ENCODE results near the gene DCLK2.

DCLK2 gene

DNA sequence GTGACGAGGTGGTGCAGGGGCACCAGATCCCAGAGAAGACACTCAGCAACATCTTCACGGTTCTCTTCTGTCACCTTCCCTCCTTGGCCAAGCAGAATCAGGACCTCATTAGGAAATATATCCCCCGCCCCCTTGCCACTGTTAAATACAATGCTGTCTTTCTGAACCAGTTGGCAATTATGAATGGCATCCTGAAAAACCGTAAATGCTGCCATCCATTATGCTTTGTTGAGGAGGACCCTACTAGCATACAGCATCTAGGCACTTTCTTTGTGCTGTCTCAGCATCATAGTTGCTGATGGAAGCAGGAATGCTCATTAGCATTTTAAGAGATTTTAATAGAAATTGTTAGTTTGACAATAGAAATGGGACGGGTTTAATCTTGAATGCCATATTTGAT lies 138.5 kb downstream of the DCLK2 start:
- TF ChIP-seq, protein P1, sequence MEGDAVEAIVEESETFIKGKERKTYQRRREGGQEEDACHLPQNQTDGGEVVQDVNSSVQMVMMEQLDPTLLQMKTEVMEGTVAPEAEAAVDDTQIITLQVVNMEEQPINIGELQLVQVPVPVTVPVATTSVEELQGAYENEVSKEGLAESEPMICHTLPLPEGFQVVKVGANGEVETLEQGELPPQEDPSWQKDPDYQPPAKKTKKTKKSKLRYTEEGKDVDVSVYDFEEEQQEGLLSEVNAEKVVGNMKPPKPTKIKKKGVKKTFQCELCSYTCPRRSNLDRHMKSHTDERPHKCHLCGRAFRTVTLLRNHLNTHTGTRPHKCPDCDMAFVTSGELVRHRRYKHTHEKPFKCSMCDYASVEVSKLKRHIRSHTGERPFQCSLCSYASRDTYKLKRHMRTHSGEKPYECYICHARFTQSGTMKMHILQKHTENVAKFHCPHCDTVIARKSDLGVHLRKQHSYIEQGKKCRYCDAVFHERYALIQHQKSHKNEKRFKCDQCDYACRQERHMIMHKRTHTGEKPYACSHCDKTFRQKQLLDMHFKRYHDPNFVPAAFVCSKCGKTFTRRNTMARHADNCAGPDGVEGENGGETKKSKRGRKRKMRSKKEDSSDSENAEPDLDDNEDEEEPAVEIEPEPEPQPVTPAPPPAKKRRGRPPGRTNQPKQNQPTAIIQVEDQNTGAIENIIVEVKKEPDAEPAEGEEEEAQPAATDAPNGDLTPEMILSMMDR (IDR thresholded peaks at IDR 0.05; ENCODE audit: borderline replicate concordance, control extremely low read depth, extremely low read depth, insufficient read depth, missing control alignments), result no peak
- DNase-seq (ENCODE audit: low spot score), result no peak
- in situ Hi-C loops (cut with MboI; ENCODE audit: low sequenced_read_pairs, unreplicated experiment), result loop anchor here (10.0 kb wide), 1 partner anchor 212 kb away; no protein-coding TSS in a partner anchor

DNA sequence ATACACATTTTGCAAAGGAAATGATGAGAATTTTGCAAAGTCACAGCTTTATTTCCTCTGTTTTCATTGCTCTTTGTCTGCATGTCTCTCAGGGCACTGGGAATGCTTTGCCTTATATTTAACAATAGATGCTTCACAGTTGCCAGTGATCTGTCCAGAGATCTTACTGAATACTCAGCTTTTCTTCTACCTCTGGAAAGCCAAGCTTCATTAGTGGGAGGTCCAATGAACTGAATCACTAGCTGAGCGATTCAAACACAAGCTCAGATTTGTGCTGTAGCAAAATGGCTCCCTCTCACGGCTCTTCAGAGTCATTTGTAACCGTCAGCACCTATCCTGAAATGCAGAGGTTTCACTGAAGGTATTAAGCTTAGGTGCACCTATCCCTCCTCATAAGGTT lies 138.9 kb downstream of the DCLK2 start:
- no peak for DNase-seq (ENCODE audit: low spot score)
- TF ChIP-seq, protein P1 (IDR thresholded peaks at IDR 0.05; ENCODE audit: borderline replicate concordance, control extremely low read depth, extremely low read depth, insufficient read depth, missing control alignments), result no peak
- in situ Hi-C loops (cut with MboI; ENCODE audit: low sequenced_read_pairs, unreplicated experiment), result loop anchor here (10.0 kb wide), 1 partner anchor 212 kb away; no protein-coding TSS in a partner anchor

DNA sequence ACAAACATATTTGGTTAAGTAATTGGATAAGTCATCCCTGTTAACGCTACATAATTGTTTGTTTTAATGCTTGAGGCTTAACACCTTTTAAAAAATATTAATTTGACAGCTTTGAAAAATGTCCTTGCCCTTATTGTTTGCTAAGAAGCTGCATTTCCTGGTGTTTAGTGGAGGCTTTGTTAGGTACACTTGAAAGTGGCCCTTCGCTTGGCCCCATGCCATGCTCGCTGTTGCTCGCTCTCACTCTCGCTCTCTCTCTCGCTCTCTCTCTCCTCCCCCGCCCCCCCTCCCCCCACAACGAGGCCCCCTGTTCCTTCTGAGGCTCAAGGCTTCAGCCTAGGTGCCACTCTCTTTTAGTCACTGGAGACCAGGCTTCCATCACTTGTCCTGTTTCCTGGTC lies 139.6 kb downstream of the DCLK2 start:
- TF ChIP-seq, protein P1 (IDR thresholded peaks at IDR 0.05; ENCODE audit: borderline replicate concordance, control extremely low read depth, extremely low read depth, insufficient read depth, missing control alignments), result no peak
- in situ Hi-C loops (cut with MboI; ENCODE audit: low sequenced_read_pairs, unreplicated experiment), result loop anchor here (10.0 kb wide), 1 partner anchor 213 kb away; no protein-coding TSS in a partner anchor
- DNase-seq (ENCODE audit: low spot score), result no peak

GRCh38 chr4:150218447-150218846 lies 140.2 kb downstream of the DCLK2 start:
- no peak for DNase-seq (ENCODE audit: low spot score)
- in situ Hi-C loops (cut with MboI; ENCODE audit: low sequenced_read_pairs, unreplicated experiment), result loop anchor here (10.0 kb wide), 1 partner anchor 214 kb away; no protein-coding TSS in a partner anchor
- TF ChIP-seq, protein P1 (IDR thresholded peaks at IDR 0.05; ENCODE audit: borderline replicate concordance, control extremely low read depth, extremely low read depth, insufficient read depth, missing control alignments), result no peak

DNA sequence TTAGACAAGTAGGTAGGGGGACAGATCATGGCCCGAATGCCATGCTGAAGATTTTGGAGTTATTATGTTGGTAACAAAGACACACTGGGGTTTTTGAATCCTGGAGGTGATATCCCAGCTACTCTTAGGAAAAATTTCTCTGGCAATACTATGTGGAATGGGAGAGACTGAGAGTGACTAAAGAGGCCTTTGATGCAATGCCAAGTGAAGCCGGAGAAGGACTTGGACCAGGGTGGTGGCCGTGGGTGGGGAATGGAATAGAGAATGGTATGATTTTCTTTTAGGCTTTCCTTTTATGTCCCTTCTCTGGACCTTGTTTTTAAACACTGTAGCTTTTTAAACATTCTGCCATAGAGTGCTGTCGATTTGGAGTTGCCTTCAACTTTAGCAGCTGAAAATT lies 141.6 kb downstream of the DCLK2 start:
- in situ Hi-C loops (cut with MboI; ENCODE audit: low sequenced_read_pairs, unreplicated experiment), result loop anchor here (10.0 kb wide), 1 partner anchor 215 kb away; no protein-coding TSS in a partner anchor
- TF ChIP-seq, protein P1 (IDR thresholded peaks at IDR 0.05; ENCODE audit: borderline replicate concordance, control extremely low read depth, extremely low read depth, insufficient read depth, missing control alignments), result no peak
- no peak for DNase-seq (ENCODE audit: low spot score)

DNA sequence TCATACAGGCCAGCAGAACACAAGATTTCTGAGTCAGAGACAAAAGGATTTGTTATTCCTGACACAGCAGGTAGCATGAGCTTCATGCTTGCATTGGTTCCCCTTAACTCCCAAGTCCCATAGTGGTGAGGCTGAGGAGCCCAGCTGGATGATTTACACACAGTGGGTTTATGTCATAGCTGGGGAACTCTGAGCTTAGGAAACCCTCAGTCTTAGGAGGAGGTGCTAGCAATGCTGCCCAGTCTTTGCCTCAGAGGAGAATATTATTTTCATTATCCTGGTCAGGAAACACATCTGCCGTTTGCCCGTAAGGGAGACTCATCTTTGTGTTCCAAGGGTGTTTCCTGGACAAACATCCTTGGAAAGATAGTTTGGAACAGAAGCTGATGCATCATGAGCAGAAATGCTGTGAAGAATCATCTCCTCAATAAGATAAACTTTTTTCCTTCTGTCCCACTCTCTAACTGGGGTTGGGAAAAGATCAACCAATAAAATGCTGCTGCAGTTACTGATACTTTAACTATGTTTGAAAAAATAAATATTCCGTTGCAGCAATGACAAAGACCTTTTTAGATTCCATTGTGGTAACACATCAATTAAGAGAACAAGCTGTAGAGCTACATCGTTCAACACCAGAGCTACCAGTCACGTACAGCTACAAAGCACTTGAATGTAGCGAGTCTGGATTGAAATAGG lies 146.8 kb downstream of the DCLK2 start:
- no peak for DNase-seq (ENCODE audit: low spot score)
- TF ChIP-seq, protein P1 (IDR thresholded peaks at IDR 0.05; ENCODE audit: borderline replicate concordance, control extremely low read depth, extremely low read depth, insufficient read depth, missing control alignments), result no peak
- in situ Hi-C loops (cut with MboI; ENCODE audit: low sequenced_read_pairs, unreplicated experiment), result no loop called here
